GM10266 (cell line): ENCODE results near the gene VGLL3.

Experiments used
- DNase-seq: peaks from one replicate; pipeline ENCODE4 v3.0.0; 2012; ENCODE audit errors: extremely low spot score
- TF ChIP-seq, protein P1 (sequence below): IDR thresholded peaks from 2 replicates; pipeline ENCODE4 v1.5.1; 2012; ENCODE audit warnings: mild to moderate bottlenecking, low read depth; ENCODE audit not compliant: control insufficient read depth, insufficient read depth; ENCODE audit errors: missing control alignments

VGLL3 gene

GRCh38 chr3:87009271-87009670, 18.3 kb upstream of the VGLL3 start:
- TF ChIP-seq, protein P1, sequence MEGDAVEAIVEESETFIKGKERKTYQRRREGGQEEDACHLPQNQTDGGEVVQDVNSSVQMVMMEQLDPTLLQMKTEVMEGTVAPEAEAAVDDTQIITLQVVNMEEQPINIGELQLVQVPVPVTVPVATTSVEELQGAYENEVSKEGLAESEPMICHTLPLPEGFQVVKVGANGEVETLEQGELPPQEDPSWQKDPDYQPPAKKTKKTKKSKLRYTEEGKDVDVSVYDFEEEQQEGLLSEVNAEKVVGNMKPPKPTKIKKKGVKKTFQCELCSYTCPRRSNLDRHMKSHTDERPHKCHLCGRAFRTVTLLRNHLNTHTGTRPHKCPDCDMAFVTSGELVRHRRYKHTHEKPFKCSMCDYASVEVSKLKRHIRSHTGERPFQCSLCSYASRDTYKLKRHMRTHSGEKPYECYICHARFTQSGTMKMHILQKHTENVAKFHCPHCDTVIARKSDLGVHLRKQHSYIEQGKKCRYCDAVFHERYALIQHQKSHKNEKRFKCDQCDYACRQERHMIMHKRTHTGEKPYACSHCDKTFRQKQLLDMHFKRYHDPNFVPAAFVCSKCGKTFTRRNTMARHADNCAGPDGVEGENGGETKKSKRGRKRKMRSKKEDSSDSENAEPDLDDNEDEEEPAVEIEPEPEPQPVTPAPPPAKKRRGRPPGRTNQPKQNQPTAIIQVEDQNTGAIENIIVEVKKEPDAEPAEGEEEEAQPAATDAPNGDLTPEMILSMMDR, result no peak
- no peak for DNase-seq

DNA sequence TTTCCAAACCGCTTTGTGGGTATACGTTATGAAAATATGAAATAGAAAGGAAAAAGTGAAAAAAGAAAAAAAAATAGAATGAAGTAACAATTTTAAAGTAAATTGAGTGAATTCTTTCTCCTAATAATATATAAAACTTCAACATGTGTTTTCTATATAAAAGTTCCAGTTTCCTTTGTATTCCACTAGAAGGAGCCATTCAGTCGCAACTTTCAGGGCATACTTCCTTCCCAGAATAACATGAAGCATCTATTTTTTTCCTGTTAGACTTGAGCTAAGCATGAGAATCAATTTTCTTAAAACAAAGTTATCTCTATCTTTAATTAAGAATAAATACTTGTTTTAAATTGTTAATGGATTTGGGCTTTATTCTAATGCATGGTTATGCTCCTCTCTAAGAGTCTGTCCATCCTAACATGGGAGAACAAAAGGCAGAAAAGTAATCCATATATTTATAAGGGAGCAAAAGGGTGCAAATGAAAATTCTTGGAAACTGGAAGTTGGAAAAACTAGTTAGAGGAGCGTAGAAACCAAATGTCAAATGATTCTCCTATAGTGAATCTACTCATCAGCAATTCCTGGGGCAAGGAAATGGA, 16.0 kb upstream of the VGLL3 start:
- TF ChIP-seq, protein P1, result no peak
- DNase-seq, result no peak

DNA sequence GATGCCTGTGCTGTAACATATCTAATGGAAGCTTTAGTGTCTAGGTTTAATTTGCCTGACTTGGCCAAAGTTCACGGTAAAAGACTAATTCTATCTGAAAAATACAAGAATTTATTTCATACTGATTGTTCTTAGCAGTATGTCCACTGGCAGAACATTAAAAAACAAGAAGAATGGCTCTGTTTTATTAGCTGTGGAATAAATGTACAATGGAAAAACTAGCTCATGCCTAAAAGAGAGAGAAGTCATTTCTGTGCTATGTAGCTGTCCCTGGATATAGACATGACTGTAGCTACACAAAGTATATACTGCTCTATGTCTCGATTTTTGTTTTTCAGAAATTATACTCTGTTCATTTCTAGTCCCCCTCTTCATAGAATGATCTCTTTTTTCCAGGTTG, 13.9 kb upstream of the VGLL3 start:
- DNase-seq, result no peak
- TF ChIP-seq, protein P1, result no peak

- no peak for DNase-seq
- TF ChIP-seq, protein P1, result no peak
These were observed 11.4 kb upstream of the VGLL3 start for GRCh38 chr3:87002346-87002745.

- TF ChIP-seq, protein P1, result no peak
- no peak for DNase-seq
These were observed 10.6 kb upstream of the VGLL3 start for GRCh38 chr3:87001473-87002098.

DNA sequence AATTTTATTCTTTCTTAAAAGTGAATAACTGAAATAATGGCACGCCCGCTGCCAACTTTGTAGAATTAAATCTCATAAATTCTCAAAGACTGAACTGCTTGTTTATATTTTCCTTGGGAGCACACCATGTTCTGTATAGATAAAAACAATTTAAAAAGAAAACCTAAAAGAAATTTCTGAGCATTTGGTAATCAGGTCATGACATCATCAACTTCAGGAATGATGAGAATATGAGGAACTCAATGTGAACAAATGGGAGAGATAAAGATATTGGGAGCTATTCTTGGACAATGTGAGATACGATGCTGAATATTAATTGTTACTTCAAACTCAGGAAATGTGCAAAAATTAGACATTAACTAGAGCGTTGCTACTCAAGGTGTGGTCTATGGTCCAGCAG, 10.0 kb upstream of the VGLL3 start:
- TF ChIP-seq, protein P1, result no peak
- DNase-seq, result no peak

DNA sequence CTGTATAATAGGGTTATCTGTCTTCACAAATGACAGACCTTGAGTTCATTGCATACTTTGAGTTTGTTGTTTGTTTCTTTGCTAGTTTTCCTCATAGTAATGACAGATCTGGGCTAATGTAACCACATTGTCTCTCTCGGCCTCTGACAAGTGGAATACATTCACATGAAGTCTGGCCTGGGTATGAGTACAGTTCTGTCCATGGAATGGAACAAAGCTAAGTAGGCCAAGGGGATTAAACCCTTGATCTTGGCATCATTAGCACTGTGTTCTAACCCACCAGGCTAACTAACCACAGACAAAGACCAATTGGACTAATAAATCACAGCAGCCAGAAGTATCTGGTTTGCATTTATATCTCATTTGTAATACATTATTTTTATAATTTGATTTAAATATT, 7.6 kb upstream of the VGLL3 start:
- TF ChIP-seq, protein P1, result no peak
- DNase-seq, result no peak
